Thymus (tissue), 11 donors: ENCODE measurements around the gene NTRK3. TPM values are rescaled to one million over a fixed set of nuclear protein-coding genes. Genes with fewer than 3 reads are reported as not detected.

Source experiments
- DNase-seq, 9 donors: peaks; one replicate each; pipeline ENCODE4 v3.0.0-alpha.2; 2013; ENCODE audit warnings: low spot score in 9 of 9, low read depth in 6 of 9, missing footprints in 1 of 9
- H3K27ac ChIP-seq, 2 donors: one replicate each; pipeline ENCODE4 v1.5.1; 2013; ENCODE audit warnings: control low read depth in 1 of 2, low read depth in 1 of 2, low read length in 1 of 2, mild to moderate bottlenecking in 1 of 2, moderate library complexity in 1 of 2
- H3K27me3 ChIP-seq, 2 donors: one replicate each; pipeline ENCODE4 v1.5.1; 2013; ENCODE audit warnings: low read length in 1 of 2; ENCODE audit not compliant: control insufficient read depth in 2 of 2, insufficient read depth in 1 of 2
- H3K36me3 ChIP-seq, 2 donors: one replicate each; pipeline ENCODE4 v1.5.1; 2013; ENCODE audit warnings: low read length in 1 of 2, mild to moderate bottlenecking in 1 of 2, moderate library complexity in 1 of 2; ENCODE audit not compliant: control insufficient read depth in 2 of 2, insufficient read depth in 2 of 2
- H3K4me1 ChIP-seq, 2 donors: one replicate each; pipeline ENCODE4 v1.5.1; 2013; ENCODE audit warnings: low read length in 2 of 2; ENCODE audit not compliant: control insufficient read depth in 2 of 2, insufficient read depth in 2 of 2
- H3K4me3 ChIP-seq, 2 donors: one replicate each; pipeline ENCODE4 v1.5.1; 2013; ENCODE audit warnings: low read length in 2 of 2, control low read depth in 1 of 2, mild to moderate bottlenecking in 1 of 2
- H3K9me3 ChIP-seq, 2 donors: one replicate each; pipeline ENCODE4 v1.5.1; 2013; ENCODE audit warnings: low read length in 1 of 2, mild to moderate bottlenecking in 1 of 2; ENCODE audit not compliant: control insufficient read depth in 2 of 2, insufficient read depth in 1 of 2
- WGBS: extraction: QIAGEN DNeasy Blood & Tissue Kit; methylation state at CpG from one replicate; pipeline ENCODE4 v1.1.7; 2013; 5-methylcytosine and 5-hydroxymethylcytosine counted together
- polyA plus RNA-seq: library from polyadenylated mRNA; stranded (reverse); fragments of 200-250 nt; gene quantifications from one replicate; pipeline ENCODE4 v1.2.3, GENCODE V29; 2013
- total RNA-seq: library from RNA; stranded (reverse); fragments of 120-200 nt; gene quantifications from one replicate; pipeline ENCODE4 v1.2.4, GENCODE V29; 2013
- donor health status: healthy.

The NTRK3 gene
- total and polyA plus RNA-seq, 2 donors, result 0.57 to 5.8 TPM

DNA sequence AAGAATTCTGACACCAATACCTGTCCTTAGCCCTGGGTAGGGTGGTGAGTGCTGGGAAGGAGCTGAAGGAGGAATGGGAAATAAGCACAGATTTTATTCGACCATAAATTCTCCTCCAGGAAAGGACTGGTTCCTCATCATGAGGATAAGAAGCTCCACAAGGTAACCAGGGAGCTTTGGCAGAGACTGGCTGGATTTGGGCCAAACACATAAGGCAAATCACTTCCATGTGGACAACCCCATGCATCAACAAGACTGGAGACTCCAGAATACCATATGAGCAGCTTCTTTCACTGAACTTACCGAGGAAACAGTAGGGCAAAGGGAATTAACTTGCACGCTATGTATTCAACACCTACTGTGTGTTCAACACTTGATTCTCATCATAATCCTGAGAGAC is 312.5 kb downstream of the NTRK3 start:
- no peaks in the 10 kb centered on the region for H3K9me3 ChIP-seq
- H3K4me3 ChIP-seq, result no peak overlapping the region
- no peaks in the 10 kb centered on the region for H3K36me3 ChIP-seq
- WGBS, result 90% methylated on average over 3 of the region's 3 CpGs
- H3K27ac ChIP-seq, result no peak overlapping the region
- no peak for DNase-seq
- H3K27me3 ChIP-seq, result no peaks in the 10 kb centered on the region
- no peaks in the 10 kb centered on the region for H3K4me1 ChIP-seq

DNA sequence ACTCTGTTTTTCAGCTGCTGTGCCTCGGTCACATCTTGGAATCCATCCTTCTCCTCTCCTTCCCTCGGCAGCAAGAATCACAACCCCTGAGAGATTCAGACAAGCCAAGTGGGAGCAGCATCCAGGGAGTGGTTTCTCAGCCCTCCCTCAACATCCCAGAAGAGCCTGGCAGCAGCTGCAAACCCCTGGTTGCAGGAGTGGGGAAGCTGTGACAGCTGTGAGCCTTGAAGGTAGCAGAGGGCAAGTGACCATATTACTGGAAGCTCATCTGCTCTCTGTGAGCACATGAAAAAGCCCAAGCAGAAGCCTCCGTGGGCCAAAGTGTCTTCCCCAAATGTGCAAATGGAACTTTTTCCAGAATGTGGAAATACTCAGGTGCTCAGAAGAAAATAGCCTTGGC is 312.9 kb downstream of the NTRK3 start:
- no peak for DNase-seq
- 85% methylated on average over 3 of the region's 3 CpGs for WGBS

DNA sequence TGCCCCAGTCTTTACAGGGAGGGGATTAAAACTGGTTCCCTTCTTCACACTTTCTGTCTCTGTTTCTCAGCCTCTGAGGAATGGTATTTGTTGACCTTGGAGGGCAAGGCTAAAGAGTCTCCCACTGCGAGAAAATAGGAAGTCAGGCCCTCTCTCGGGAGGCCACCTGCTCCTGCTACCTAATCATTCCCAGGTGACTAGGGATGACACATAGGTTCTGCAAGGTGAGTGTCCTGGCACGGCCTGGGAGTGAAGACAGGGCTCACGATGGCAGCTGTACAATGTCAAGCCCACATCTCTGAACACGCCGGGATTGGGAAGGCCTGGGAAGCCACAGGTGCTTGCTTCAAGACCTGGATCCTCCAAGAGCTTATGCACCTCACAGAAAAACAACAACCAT is 314.2 kb downstream of the NTRK3 start:
- no peak for DNase-seq
- 93% methylated on average over 6 of the region's 6 CpGs for WGBS
- no peaks in the 10 kb centered on the region for H3K9me3 ChIP-seq

More for the DNA sequence above, 312.9 kb downstream of the NTRK3 start:
- Histone ChIP-seq H3K9me3 (no peaks in the 10 kb centered on the region), H3K27me3 (no peaks in the 10 kb centered on the region), H3K27ac (no peak overlapping the region), H3K4me3 (no peak overlapping the region), H3K4me1 (no peaks in the 10 kb centered on the region), H3K36me3 (no peaks in the 10 kb centered on the region)

DNA sequence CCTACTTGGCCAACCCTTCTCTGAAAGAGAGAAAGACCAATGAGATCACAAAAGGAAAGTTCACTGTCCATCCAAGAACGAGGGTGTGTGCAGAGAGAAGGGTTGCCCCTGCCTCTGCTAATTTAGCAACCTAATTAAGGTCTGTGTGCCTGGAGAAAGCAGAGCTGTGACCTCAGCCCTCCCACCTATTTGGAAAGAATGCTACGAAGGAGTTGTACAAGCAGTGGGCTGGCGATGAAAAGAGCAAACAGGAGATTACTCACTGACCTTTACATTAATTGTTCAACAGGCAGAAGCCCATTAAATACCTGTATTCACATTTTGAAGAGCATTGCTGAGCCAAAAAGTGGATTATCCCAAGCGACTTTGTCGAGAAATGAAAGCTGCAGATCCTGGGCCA is 314.9 kb downstream of the NTRK3 start:
- Histone ChIP-seq H3K4me1 (no peaks in the 10 kb centered on the region), H3K27me3 (no peaks in the 10 kb centered on the region), H3K27ac (no peak overlapping the region), H3K4me3 (no peak overlapping the region), H3K9me3 (no peaks in the 10 kb centered on the region), H3K36me3 (no peaks in the 10 kb centered on the region)
- no peak for DNase-seq
- 96% methylated on average over 5 of the region's 5 CpGs for WGBS

More for the DNA sequence above, 314.2 kb downstream of the NTRK3 start:
- no peaks in the 10 kb centered on the region for H3K27me3 ChIP-seq
- no peak overlapping the region for H3K27ac ChIP-seq
- H3K36me3 ChIP-seq, result no peaks in the 10 kb centered on the region
- H3K4me3 ChIP-seq, result no peak overlapping the region
- H3K4me1 ChIP-seq, result no peaks in the 10 kb centered on the region

DNA sequence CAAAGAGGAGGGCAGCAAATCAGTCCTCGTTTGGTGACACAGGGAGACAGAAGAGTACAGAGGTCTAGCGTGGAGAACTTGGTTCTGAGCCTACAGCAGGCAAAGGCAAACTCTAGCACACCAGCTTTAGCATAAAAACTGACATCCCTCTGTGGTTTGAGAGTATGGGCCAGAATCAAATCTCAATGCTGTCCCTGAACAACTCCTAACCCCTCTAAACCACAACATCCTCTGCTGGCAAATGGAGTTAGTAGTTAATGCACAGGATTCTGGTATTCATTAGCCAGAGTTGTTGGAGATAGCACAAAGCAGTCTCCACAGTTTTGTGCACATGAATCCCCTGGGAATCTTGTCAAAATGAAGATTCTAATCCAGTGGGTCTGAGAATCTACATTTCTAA is 315.8 kb downstream of the NTRK3 start:
- no peaks in the 10 kb centered on the region for H3K4me1 ChIP-seq
- 20% methylated on average over 2 of the region's 2 CpGs for WGBS
- no peaks in the 10 kb centered on the region for H3K27me3 ChIP-seq
- no peak overlapping the region for H3K4me3 ChIP-seq
- H3K9me3 ChIP-seq, result no peaks in the 10 kb centered on the region
- H3K27ac ChIP-seq, result no peak overlapping the region
- no peak for DNase-seq
- no peaks in the 10 kb centered on the region for H3K36me3 ChIP-seq

DNA sequence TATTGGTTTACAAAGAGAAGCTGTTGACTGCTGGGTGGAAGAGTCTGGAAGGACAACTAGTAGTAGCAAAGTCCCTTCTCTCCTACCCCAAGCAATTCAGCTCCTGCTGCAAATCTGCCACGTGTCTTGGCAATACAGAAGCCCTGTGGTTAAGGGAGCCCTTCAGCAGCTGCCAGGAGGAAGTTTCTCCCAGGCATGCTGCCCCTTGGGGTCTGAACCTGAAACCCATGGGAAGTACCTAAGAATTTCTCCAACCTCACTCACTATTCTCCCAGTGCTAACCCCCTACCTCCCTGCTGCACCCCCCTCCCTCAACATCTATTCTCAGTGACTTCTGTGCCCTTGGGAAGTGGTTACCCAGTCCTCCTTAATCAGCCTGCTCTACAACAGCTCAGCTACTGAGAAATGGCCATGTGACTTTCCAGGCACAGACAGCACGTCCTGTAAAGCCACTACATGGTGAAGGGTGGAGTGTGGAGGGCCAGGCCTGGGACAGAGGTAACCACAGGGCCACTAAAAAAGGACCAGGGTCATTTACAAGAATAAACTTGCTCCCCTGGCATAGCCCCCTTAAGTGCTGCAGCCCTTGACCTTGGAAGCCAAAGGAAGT is 316.6 kb downstream of the NTRK3 start:
- no peaks in the 10 kb centered on the region for H3K9me3 ChIP-seq
- no peak overlapping the region for H3K27ac ChIP-seq
- 9% methylated on average over 2 of the region's 2 CpGs for WGBS
- DNase-seq, result no peak
- H3K4me1 ChIP-seq, result no peaks in the 10 kb centered on the region
- no peak overlapping the region for H3K4me3 ChIP-seq
- no peaks in the 10 kb centered on the region for H3K27me3 ChIP-seq
- H3K36me3 ChIP-seq, result no peaks in the 10 kb centered on the region

DNA sequence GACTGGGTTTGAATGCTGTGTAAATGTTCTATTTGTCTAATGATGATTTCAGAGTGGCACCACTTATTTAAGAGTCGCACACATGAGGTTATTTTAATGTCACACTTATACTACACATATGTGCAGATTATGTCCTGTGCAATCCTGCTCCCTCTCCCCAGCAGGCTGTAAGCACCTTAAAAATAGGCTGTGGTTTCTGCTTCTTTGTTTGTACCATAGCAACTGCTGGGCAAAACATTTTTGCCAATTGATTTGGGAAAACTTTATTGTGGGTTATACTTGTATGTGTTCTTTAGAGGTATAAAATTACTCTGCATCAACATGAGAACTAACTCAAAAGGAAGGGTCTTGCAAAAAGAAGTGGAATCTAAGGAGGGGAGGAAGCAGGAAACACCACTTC is 318.5 kb downstream of the NTRK3 start:
- WGBS, result 88% methylated on average over 1 of the region's 1 CpG
- no peaks in the 10 kb centered on the region for H3K27me3 ChIP-seq
- H3K27ac ChIP-seq, result no peak overlapping the region
- no peaks in the 10 kb centered on the region for H3K9me3 ChIP-seq
- H3K4me1 ChIP-seq, result no peaks in the 10 kb centered on the region
- no peaks in the 10 kb centered on the region for H3K36me3 ChIP-seq
- H3K4me3 ChIP-seq, result no peak overlapping the region
- DNase-seq, result no peak

DNA sequence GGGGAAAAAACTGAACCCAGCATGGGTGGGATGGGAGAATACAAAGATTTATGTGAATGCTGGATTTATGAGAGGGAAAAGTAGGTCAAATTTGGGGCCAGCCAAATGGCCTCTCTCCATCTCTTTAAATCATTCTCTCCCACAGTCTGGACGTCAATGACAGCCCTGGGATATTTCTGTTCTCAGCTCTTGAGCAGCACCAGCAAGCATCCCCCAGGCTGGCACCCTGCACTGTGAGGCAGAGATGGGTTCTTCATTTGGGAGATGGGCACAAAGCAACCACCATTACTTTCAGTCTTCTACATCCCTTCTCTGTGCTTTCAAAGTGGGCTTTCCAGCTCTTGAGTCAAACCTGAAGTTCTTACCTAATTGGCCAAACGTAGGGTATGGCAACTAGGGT is 321.0 kb downstream of the NTRK3 start:
- no peaks in the 10 kb centered on the region for H3K27me3 ChIP-seq
- no peaks in the 10 kb centered on the region for H3K9me3 ChIP-seq
- no peaks in the 10 kb centered on the region for H3K36me3 ChIP-seq
- no peak overlapping the region for H3K27ac ChIP-seq
- 78% methylated on average over 2 of the region's 2 CpGs for WGBS
- DNase-seq, result no peak
- H3K4me1 ChIP-seq, result no peaks in the 10 kb centered on the region
- H3K4me3 ChIP-seq, result no peak overlapping the region

DNA sequence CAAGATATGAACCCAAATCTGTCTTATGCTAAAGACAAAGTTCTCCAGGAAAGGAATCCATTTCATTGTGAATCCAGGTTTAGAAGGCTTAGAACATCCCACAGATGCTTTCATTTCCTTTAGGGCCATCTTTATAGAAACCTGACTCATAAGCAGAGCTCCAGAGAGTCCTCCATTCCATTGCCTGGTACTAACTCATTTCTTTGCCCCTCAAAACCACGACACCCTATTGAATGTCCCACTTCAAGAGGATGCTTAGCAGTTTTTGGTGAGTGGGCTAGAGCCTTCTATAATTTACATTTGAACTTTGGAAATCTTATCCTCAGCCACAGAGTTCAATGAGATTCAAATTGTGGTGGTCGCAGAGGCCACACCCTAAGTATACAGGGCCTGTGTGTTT is 325.0 kb downstream of the NTRK3 start:
- Histone ChIP-seq H3K36me3 (no peaks in the 10 kb centered on the region), H3K4me1 (no peaks in the 10 kb centered on the region), H3K27me3 (no peaks in the 10 kb centered on the region), H3K9me3 (peaks cover 0 to 3% of the 10 kb centered on the region in 2 donors), H3K4me3 (no peak overlapping the region), H3K27ac (no peak overlapping the region)
- DNase-seq, result no peak
- WGBS, result 94% methylated on average over 2 of the region's 2 CpGs

DNA sequence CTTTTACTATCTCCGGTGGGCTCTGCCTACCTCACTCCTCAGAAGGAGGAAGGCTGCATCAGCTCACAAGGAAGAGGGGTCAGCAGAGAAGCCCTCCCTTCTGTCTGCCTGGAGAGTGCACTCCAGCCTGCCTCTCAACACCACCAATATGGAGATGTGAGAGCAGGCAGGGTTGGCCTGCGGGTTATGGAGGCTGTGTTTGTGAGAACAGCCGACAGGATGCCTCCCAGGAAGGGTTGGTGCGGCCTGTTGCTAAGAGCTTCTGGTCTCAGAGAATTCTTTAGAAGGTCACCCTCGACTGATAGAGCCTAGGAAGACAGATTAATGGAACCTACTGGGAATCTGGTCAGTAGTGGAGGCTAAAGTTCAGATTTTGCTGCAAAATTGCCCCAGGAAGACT is 326.1 kb downstream of the NTRK3 start:
- DNase-seq, result no peak
- Histone ChIP-seq H3K4me3 (no peak overlapping the region), H3K27me3 (no peaks in the 10 kb centered on the region), H3K36me3 (no peaks in the 10 kb centered on the region), H3K9me3 (peaks cover 0 to 3% of the 10 kb centered on the region in 2 donors), H3K4me1 (no peaks in the 10 kb centered on the region), H3K27ac (no peak overlapping the region)
- WGBS, result 88% methylated on average over 5 of the region's 5 CpGs
